ENCODE data around the gene GGT1.

DNA sequence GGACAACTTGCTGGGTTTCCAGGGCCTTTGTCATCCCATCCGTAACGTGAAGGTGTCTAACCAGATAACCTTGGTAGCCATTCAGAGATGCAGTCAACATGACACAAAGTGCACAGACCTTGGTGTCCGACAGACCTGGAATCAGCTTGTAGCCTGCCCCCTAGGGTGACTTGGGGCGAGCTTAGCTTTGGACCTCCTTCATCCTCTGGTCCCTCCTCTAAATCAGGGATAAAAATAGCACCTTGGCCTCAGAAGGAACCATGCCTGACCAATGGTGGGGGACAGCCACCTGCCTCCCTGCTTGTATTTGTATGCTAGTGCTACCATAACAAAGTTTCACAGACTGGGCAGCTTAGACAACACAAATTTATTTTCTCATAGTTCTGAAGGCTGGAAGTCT is 43.5 kb upstream of the GGT1 start:
- TF ChIP-seq EZH2phosphoT487 (IDR thresholded peaks at IDR 0.05; ENCODE audit: low read length): no peak
- TF ChIP-seq, protein P1, sequence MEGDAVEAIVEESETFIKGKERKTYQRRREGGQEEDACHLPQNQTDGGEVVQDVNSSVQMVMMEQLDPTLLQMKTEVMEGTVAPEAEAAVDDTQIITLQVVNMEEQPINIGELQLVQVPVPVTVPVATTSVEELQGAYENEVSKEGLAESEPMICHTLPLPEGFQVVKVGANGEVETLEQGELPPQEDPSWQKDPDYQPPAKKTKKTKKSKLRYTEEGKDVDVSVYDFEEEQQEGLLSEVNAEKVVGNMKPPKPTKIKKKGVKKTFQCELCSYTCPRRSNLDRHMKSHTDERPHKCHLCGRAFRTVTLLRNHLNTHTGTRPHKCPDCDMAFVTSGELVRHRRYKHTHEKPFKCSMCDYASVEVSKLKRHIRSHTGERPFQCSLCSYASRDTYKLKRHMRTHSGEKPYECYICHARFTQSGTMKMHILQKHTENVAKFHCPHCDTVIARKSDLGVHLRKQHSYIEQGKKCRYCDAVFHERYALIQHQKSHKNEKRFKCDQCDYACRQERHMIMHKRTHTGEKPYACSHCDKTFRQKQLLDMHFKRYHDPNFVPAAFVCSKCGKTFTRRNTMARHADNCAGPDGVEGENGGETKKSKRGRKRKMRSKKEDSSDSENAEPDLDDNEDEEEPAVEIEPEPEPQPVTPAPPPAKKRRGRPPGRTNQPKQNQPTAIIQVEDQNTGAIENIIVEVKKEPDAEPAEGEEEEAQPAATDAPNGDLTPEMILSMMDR (IDR thresholded peaks at IDR 0.05; ENCODE audit: low read length): no peak
